Germinal center (tissue), 1 donor: ENCODE measurements around the gene LUC7L3.
A peak's percentile ranks its signal among the peaks of the same experiment; 100 is the strongest.
"Not testable (repeated sequence)": the region's sequence is repeated elsewhere in the genome, so short reads cannot be mapped to it uniquely, and the experiment has no call there.

ENCODE experiments used
- DNase-seq: peaks from one replicate; pipeline ENCODE4 v3.0.0; 2012; ENCODE audit warnings: mixed read lengths, low spot score

The LUC7L3 gene

DNA sequence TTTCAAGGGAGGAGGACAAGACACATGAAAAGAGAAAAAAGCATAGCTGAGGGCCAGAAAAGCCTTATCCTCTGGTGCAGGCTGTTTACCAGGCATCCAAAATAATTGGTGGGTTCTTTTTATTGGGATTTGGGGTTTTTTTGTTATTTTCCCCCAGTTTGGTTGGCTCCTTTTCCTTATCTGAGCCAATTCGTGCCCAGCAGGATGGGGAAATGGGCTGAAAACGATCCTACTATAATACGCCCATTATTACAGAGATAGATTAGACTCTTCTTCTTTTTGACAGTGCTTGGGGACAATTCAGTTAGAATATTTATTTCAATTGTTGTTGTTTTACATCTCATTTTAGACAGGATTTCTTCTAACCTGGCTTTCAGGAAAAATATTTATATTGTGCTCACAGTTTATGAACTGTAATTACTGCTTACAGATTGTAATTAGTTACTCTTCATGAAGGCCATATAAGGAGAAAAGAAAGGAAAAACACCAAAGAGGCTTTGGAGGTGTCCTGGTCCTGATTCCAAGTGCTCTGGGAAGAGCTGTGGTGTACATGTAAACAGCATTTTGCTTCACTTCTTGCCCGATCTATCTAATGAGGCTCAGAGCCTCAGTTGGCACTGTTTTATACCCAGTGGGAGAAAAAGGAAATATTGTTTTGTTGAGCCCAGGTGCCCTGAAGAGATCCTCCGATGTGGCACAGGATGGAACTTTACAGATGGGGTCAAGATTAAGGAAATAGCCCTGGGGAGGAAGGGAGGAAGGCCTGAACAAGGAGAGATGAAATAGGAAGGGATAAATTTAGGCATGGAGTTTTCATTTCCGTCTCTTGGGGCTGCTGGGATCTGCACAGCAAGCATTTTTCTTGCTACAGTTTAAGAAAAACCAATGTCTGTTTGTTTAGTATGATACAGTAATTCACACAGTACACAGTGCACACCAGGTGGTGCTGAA, 11.1 kb upstream of the LUC7L3 start:
- DNase-seq = no peak

- not testable (repeated sequence) for DNase-seq
These were observed 10.3 kb upstream of the LUC7L3 start for GRCh38 chr17:50709053-50709452.

- no peak for DNase-seq
These were observed 9.4 kb upstream of the LUC7L3 start for GRCh38 chr17:50710025-50710424.

- DNase-seq = no peak
These were observed 8.8 kb upstream of the LUC7L3 start for GRCh38 chr17:50710650-50711049.

DNA sequence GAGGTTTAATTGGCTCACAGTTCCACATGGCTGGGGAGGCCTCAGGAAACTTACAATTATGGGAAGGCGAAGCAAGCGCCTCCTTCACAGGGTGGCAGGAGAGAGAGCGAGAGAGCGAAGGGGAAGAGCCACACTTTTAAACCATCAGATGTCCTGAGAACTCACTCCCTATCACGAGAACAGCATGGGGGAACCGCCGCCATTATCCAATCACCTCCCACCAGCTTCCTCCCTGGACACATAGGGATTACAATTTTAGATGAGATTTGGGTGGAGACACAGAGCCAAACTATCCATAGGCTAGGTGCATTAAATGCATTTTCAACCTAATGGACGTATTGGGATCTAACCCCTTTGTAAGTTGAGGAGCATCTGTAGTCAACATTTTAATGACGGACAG, 6.8 kb upstream of the LUC7L3 start:
- DNase-seq = no peak

DNA sequence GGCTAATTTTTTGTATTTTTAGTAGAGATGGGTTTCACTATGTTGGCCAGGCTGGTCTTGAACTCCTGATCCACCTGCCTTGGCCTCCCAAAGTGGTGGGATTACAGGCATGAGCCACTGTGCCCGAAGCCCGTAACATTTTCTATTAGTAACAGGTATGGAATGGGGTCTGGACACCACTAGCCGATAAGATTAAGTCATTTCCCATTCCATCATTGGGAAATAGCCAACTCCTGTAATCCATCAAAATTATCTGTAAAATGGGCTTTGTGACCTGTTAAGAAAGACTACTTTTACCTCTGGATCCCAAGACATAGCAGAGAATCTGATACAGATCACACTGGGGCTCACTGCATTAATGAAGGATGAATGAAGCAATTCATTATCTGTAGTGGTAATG, 3.9 kb upstream of the LUC7L3 start:
- no peak for DNase-seq

DNA sequence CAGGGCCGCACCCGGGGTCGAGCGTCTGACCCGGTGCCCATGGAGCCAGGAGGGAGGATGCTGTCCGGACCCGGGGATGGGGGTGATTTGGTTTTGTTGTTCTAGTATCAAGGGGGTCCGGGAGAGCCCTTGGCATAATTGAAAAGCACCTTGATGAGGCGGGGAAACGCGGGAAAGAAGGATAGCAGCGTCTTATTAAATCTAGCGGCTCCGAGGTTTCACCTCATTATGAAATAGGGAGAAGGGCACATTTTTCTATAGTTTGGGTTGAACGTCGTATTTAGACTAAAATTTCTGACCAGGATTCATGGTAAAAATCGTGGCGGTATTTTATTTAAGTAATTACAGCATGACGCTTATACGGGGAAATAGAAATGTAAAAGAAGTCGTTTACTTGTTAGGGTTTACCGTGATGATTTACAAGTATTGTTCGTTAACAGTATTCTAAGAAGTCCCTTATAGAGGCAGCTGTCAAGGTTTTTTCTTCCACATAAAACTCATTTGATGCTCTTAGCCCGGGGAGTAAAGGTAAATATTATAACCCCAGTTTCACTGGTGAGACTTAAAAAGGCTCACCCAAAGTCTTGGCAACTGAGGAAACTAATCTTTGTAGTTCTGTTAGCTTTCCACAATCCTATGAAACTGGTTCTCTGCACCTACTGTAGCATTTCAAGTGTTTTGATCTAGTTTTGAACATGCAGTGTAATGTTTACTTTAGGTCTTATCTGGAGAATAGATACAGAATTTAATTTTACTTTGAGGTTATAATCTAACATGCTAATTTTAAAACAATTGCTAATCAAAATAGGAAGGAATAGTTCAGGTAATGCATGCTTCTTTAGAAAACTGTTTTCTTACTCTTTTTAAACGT, 756 bp downstream of the LUC7L3 start:
- no peak for DNase-seq

DNA sequence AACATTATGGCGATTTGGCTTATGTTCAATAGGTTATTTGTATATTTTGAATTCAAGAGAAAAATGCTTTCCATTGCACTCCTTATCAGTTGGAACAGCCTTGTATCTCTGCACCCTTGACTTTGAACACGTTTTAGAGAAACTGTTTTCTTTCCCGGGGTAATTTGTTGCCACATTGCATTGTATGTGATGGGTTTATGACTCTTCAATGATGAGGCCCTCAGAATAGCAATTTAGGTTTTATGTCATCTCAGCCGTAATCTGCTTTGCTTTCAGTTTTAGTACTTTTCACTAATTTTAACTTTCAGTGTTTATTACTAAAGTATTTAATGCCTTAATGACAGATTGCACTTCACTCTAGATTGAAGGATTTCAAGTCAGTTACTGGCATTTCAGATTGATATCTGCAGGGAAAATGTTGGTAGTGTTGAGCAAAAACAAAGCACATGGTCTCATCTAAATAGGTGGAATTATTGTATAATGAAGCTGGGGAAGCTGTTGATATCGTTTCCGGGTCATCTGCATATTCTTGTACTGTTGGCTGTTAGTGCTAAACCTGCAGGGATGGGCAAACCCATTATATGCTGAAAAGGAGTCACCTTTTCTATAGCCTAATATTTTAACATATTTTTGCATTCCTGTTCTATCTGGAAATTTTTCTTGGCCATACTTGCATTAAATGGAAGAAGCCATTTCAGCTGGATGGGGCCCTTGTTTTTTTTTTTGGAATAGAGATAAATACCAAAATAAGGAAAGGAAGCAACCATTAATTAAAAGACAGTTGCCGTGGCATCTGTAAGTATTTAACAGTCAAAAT, 2.0 kb downstream of the LUC7L3 start:
- peak; percentile 38 for DNase-seq

- no peak for DNase-seq
These were observed 3.3 kb downstream of the LUC7L3 start for GRCh38 chr17:50722746-50723145.

- DNase-seq = not testable (repeated sequence)
These were observed 5.2 kb downstream of the LUC7L3 start for GRCh38 chr17:50724622-50725021.

GRCh38 chr17:50725769-50726655, 6.6 kb downstream of the LUC7L3 start:
- no peak for DNase-seq

GRCh38 chr17:50728112-50728429, 8.7 kb downstream of the LUC7L3 start:
- no peak for DNase-seq

- no peak for DNase-seq
These were observed 9.7 kb downstream of the LUC7L3 start for GRCh38 chr17:50728881-50729765.

- no peak for DNase-seq
These were observed 12.4 kb downstream of the LUC7L3 start for GRCh38 chr17:50731575-50732460.

- no peak for DNase-seq
These were observed 15.9 kb downstream of the LUC7L3 start for GRCh38 chr17:50735287-50735686.

- DNase-seq = no peak
These were observed 17.8 kb downstream of the LUC7L3 start for GRCh38 chr17:50737118-50737698.

- no peak for DNase-seq
These were observed 19.7 kb downstream of the LUC7L3 start for GRCh38 chr17:50739098-50739497.

- no peak for DNase-seq
These were observed 26.2 kb downstream of the LUC7L3 start for GRCh38 chr17:50745631-50746030.

DNA sequence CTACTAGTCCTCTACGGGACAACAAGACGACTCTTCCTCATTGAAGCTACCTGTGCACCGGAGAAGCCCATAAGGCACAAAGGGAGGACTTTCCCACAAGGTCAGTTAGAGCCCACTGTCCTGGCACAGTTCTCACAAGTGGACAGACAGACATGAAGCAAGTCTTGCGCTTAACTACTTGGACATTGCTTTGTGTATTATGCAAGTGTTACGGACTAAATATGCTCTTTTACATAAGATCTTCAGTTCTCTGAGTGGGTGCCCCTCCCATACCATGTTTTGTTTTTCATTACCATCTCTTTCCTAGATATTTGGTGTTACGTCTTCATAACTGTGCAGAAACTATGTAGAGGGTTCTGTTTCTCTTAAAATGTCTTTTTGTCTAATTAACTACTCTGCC, 29.8 kb downstream of the LUC7L3 start:
- no peak for DNase-seq
